T-helper 17 cell (primary cell): ENCODE measurements around the gene DCBLD1. TPM values are rescaled to one million over a fixed set of nuclear protein-coding genes. Genes with fewer than 3 reads are reported as not detected.
"Not testable (repeated sequence)": the region's sequence is repeated elsewhere in the genome, so short reads cannot be mapped to it uniquely, and the experiment has no call there.

Experiments used
- ATAC-seq: fragments of 150-1000 bp; cut with Tn5 transposase; 2 replicates; pipeline ENCODE4 v1.10.0; 2021; ENCODE audit warnings: mild to moderate bottlenecking, moderate library complexity
- DNase-seq, 3 donors: peaks; one replicate each; pipeline versions ENCODE4 v3.0.0 to v3.0.0-alpha.2; 2020 to 2021
- H3K9me3 ChIP-seq: one replicate; pipeline ENCODE4 v1.7.0; 2013; ENCODE audit warnings: low read length, mild to moderate bottlenecking; ENCODE audit not compliant: control insufficient read depth, poor library complexity, severe bottlenecking
- H3K27ac Mint-ChIP-seq: one replicate; pipeline ENCODE4 v1.8.0; 2022; ENCODE audit warnings: mild to moderate bottlenecking, moderate library complexity, mixed read lengths
- H3K27me3 Mint-ChIP-seq: one replicate; pipeline ENCODE4 v1.8.0; 2022; ENCODE audit warnings: mixed read lengths
- H3K36me3 Mint-ChIP-seq: one replicate; pipeline ENCODE4 v1.8.0; 2022; ENCODE audit warnings: low read depth, mixed read lengths
- H3K4me1 Mint-ChIP-seq: one replicate; pipeline ENCODE4 v1.8.0; 2022; ENCODE audit warnings: mild to moderate bottlenecking, mixed read lengths
- H3K4me3 Mint-ChIP-seq: one replicate; pipeline ENCODE4 v1.8.0; 2022; ENCODE audit warnings: mild to moderate bottlenecking, moderate library complexity, mixed read lengths
- total RNA-seq, 4 donors: library from RNA in 2 of 4; stranded (reverse) in 2 of 4; gene quantifications; one replicate each; pipeline ENCODE4 v1.2.3 and lab custom pipeline; 2022 to 2026

The DCBLD1 gene
- total RNA-seq, 2 donors from 2014 or later, result 1.4 to 1.8 TPM

DNA sequence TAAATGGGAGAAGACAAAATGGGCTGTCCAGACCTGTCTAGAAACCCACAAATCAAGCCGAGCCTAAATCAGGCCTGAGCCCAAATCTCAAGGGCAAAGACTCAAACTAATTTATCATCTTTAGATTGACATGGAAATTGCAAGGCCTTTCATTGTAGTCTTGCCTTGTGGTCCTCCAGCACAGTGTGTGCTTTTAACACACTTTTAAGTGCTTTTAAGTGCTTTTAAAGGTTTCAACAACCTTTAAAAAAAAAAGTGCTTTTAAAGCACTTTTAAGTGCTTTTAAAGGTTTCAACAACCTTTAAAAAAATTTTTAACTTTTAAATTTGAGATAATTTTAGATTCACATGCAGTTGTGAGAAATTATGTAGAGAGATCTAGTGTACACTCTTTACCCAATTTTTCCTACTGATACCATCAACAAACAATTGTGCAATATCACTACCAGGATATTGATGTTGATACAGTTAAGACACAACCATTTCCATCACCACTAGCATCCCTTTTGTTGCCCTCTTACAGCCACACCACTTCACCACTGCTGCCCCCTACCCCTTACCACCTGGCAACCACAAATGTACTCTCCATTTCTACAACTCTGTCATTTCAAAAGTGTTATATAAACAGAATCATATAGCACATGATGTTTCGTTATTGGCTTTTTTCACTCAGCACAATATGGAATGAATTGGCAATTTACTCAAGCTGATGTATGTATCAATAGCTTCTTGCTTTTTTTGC is 23.1 kb upstream of the DCBLD1 start:
- H3K9me3 ChIP-seq, result no peaks in the 10 kb centered on the region
- H3K4me3 Mint-ChIP-seq, result no peak overlapping the region
- peaks cover 6% of the 10 kb centered on the region for H3K4me1 Mint-ChIP-seq
- H3K27me3 Mint-ChIP-seq, result peaks cover 29% of the 10 kb centered on the region
- DNase-seq, result no peak
- no peak overlapping the region for H3K27ac Mint-ChIP-seq
- H3K36me3 Mint-ChIP-seq, result peaks cover 2% of the 10 kb centered on the region
- no peak for ATAC-seq

DNA sequence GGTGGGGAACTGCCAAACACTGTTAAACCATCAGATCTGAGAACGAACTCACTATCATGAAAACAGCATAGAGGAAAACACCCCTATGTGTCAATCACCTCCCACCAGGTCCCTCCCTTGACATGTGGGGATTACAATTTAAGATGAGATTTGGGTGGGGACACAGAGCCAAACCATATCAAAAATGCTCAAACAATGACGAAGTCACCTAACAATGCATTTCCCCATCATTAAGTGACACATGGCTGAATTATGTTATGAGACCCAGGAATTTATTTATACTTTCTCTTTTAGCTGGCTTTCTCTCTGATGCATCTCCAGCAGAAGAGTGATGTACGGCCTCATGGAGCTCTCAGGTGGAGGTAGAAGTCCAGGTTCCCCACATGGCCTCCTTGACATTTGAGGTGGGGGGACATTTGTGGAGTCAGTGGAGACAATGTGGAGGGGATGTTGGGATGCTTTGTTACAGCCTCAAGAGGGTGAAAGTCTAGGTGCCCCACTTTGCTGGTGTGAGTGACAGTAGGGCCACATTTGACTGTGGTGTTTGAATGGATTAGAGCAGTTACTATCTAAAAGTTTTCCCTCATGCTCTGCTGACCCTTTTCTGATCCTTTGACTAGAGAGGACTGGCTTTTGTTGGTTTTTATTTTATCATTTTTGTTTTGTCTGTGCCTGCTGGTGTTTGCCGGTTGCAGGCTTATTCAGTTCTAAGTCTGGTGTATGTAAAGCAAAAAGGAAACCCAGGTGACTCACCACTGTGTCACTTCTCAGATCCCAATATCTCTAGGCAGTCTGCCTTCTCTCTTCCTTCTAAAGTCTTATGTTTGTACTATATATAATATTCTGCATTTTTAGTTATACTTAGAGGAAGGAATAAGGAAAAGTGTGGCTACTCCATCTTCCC is 18.5 kb upstream of the DCBLD1 start:
- Mint-ChIP-seq H3K4me3 (peak overlapping the region; percentile 19), H3K27ac (peak overlapping the region; percentile 54), H3K4me1 (peaks cover 12% of the 10 kb centered on the region), H3K27me3 (peaks cover 31% of the 10 kb centered on the region), H3K36me3 (peaks cover 3% of the 10 kb centered on the region)
- DNase-seq, result no peak
- no peaks in the 10 kb centered on the region for H3K9me3 ChIP-seq
- ATAC-seq, result no peak

DNA sequence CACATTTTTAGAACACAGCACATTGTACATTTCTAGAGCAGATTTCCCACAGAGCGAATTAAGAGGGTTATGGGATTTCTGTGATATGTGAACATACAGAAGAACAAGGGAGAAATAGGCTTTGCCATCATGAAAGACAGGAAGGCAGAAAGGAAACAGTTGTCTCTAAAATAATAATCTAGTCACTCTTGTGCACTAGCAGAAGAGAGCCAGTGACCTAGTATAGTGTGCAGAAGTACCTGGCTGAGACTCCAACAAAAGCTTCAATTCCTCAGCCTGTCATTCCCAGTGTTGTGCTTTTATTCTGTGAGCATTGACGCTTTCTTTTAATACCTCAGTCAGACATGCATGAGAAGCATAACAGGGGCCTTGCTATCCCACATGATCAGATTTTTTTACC is 17.8 kb upstream of the DCBLD1 start:
- Mint-ChIP-seq H3K27me3 (peaks cover 38% of the 10 kb centered on the region), H3K4me1 (peaks cover 15% of the 10 kb centered on the region), H3K36me3 (peaks cover 3% of the 10 kb centered on the region), H3K27ac (no peak overlapping the region), H3K4me3 (no peak overlapping the region)
- DNase-seq, result no peak
- H3K9me3 ChIP-seq, result no peaks in the 10 kb centered on the region
- ATAC-seq, result no peak

DNA sequence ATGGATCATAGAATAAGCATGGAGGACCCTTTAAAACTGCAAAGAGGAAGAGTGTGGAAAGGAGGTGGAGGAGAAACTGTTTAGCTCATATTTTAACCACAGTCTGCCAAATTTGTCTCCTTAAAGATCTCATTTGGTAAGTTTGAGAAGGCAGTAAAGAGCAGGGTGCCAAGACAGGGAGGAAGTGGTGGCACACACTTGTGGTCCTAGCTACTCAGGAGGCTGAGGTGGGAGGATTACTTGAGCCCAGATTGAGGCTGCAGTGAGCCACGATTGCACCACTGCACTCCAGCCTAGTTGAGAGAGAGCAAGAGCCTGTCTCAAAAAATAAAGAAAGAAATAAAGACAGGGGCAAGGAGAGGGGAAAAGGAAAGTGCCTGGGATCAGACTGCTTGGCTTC is 16.8 kb upstream of the DCBLD1 start:
- H3K9me3 ChIP-seq, result no peaks in the 10 kb centered on the region
- no peak overlapping the region for H3K27ac Mint-ChIP-seq
- ATAC-seq (no peak), DNase-seq (no peak)
- peaks cover 41% of the 10 kb centered on the region for H3K27me3 Mint-ChIP-seq
- H3K4me1 Mint-ChIP-seq, result peaks cover 15% of the 10 kb centered on the region
- peaks cover 3% of the 10 kb centered on the region for H3K36me3 Mint-ChIP-seq
- no peak overlapping the region for H3K4me3 Mint-ChIP-seq

DNA sequence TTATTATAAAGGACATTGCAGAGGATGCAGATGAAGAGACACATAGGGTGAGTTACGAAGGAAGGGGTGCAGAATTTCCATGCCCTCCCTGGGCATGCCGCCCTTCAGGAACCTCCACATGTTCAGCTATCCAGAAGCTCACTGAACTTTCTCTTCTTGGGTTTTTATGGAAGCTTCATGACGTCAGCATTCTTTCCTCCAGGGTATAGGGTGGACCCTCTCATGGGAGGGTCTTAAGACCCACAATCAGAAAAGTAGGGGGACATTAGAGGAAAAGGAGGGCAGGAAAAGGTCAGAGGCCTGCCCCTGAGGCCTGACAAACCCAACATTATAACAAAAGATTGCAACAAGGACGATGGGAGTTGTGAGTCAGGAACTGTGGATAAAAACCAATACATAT is 14.6 kb upstream of the DCBLD1 start:
- H3K9me3 ChIP-seq, result no peaks in the 10 kb centered on the region
- ATAC-seq (no peak), DNase-seq (no peak)
- peaks cover 12% of the 10 kb centered on the region for H3K4me1 Mint-ChIP-seq
- peaks cover 5% of the 10 kb centered on the region for H3K36me3 Mint-ChIP-seq
- H3K27ac Mint-ChIP-seq, result no peak overlapping the region
- H3K4me3 Mint-ChIP-seq, result no peak overlapping the region
- peaks cover 51% of the 10 kb centered on the region for H3K27me3 Mint-ChIP-seq

DNA sequence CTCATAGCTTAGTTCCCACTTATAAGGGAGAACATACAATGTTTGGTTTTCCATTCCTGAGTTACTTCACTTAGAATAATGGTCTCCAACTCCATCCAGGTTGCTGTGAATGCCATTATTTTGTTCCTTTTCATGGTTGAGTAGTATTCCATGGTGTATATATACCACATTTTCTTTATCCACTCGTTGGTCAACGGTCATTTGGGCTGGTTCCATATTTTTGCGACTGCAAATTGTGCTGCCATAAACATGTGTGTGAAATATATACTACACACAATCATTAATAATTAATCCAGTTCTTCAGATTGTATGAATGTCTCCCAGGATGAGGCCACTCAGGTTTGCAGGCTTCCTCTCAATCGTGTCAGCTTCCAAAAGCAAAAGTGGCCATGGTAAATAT is 13.9 kb upstream of the DCBLD1 start:
- Mint-ChIP-seq H3K27me3 (peaks cover 55% of the 10 kb centered on the region), H3K4me1 (peaks cover 10% of the 10 kb centered on the region)
- H3K4me3 Mint-ChIP-seq, ATAC-seq, H3K27ac Mint-ChIP-seq, DNase-seq, H3K36me3 Mint-ChIP-seq, H3K9me3 ChIP-seq: not testable (repeated sequence)

DNA sequence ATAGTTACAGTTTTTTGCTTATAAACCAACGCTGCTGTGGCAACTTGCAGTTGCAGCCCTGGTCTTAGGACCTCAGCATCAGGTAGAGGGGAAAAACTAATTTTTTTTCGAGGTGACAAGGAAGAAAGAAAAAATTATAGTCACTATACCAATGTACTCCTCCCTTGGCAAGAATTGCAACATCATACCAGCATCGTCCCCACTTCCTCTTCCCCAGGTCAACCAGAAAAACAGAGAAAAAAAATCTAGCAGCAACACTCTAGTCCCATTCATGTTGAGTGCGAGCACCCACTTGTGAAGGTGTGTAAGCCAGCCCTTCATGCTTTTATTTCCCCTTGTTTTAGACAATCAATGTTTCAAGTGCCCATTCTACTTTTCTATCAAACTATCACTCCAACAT is 13.1 kb upstream of the DCBLD1 start:
- H3K27me3 Mint-ChIP-seq, result peaks cover 57% of the 10 kb centered on the region

DNA sequence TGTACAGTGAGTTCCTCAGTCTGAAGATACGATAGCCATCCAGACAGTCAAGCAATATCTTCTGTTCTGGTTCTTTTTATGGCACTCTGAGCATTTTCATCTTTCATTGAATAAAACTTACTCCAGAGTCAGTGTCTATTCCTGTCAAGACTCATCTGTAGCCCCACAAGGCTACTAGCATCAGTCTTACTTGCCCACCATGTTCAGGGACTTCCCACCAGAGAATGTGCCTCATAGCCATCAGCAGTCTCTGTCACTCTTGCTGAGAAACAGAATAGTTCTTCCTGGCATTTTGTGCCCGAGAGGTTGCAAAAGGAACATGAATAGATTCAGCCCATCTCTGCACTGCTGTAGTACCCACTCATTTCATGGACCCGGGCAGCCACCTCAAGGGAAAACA is 12.7 kb upstream of the DCBLD1 start:
- H3K9me3 ChIP-seq, result no peaks in the 10 kb centered on the region
- no peak overlapping the region for H3K27ac Mint-ChIP-seq
- peaks cover 8% of the 10 kb centered on the region for H3K4me1 Mint-ChIP-seq
- DNase-seq, result no peak
- ATAC-seq, result no peak
- peaks cover 5% of the 10 kb centered on the region for H3K36me3 Mint-ChIP-seq
- H3K27me3 Mint-ChIP-seq, result peaks cover 57% of the 10 kb centered on the region
- no peak overlapping the region for H3K4me3 Mint-ChIP-seq

More for the DNA sequence above, 13.1 kb upstream of the DCBLD1 start:
- DNase-seq (no peak), ATAC-seq (no peak)
- no peak overlapping the region for H3K4me3 Mint-ChIP-seq
- H3K4me1 Mint-ChIP-seq, result peaks cover 8% of the 10 kb centered on the region
- no peak overlapping the region for H3K27ac Mint-ChIP-seq
- H3K9me3 ChIP-seq, result no peaks in the 10 kb centered on the region
- peaks cover 5% of the 10 kb centered on the region for H3K36me3 Mint-ChIP-seq

DNA sequence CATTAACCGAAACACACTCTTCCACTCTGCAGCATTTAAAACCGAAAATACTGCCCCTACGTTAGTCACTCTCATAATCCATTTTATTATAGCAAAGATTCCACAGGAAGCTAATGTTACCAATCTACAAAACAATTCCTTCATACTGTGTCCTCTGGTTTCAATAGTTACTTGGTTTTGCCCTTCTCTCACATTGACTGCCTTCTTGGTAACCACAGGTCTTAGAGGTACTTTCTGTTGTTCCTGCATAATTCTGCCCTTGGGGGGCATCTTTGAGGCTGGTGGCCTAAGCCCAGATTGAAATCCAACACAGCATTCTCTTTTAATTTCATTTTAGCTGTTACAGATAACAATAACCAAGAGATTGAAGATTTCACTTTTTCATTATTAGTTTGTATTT is 9.8 kb upstream of the DCBLD1 start:
- Mint-ChIP-seq H3K36me3 (peaks cover 5% of the 10 kb centered on the region), H3K4me3 (no peak overlapping the region), H3K4me1 (peaks cover 3% of the 10 kb centered on the region), H3K27me3 (peaks cover 61% of the 10 kb centered on the region), H3K27ac (no peak overlapping the region)
- ATAC-seq (no peak), DNase-seq (no peak)
- no peaks in the 10 kb centered on the region for H3K9me3 ChIP-seq

DNA sequence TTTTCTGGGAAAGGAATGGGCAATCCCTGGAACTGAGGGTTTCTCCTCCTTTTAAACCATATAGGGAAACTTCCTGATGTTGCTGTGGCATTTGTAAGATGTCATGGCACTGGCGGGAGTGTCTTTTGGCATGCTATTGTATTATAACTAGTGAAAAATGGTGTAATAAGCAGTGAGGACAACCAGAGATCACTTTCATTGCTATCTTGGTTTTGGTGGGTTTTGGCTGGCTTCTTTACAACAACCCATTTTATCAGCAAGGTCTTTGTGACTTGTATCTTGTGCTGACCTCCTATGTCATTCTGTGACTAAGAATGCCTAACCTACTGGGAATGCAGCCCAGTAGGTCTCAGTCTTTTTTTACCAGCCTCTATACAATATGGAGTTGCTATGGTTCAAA is 9.1 kb upstream of the DCBLD1 start:
- Mint-ChIP-seq H3K27ac (no peak overlapping the region), H3K27me3 (peaks cover 61% of the 10 kb centered on the region), H3K4me1 (peaks cover 3% of the 10 kb centered on the region), H3K36me3 (peaks cover 5% of the 10 kb centered on the region), H3K4me3 (no peak overlapping the region)
- DNase-seq (no peak), ATAC-seq (no peak)
- no peaks in the 10 kb centered on the region for H3K9me3 ChIP-seq

DNA sequence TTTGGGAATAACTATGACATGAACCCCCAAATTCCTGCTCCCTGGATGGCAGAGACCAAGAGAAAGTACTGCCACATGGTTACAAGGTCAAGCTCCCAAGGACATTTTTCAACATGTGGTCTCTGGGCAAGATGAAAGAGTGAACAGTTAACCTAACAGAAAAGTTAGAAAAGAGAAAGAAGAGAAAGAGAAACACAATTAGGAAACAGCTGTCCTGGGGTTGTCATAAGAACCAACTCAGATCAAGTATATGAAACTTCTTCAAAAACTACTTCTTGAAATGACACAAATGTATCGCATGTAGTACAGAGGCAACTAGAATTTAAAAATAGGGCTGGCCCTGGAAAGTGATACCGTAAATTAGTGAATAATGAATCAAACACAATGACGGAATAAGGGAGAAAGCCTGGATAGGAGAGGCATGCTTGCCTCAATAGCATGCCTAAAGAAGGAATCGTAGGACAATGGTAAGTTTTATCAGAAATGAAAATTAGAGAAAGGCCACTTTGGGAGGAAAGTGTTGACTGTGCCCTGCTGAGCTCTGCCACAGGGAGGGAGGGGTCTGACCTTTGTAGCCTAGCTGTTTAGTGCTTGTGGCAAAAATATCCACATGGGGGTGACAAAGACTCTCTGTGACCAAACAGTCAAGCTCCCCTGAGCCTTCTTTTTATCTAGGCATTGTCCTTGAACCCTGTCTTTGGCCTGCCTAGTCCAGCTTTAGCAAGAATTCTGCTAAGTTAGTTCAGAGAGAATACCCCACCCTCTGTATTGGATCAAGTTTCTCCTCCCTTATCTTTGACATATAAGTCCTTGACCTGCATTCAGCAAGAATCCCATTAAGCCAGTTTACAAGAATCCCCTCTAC is 4.3 kb upstream of the DCBLD1 start:
- Mint-ChIP-seq H3K36me3 (peaks cover 2% of the 10 kb centered on the region), H3K4me3 (no peak overlapping the region), H3K4me1 (peaks cover 13% of the 10 kb centered on the region), H3K27ac (no peak overlapping the region), H3K27me3 (peaks cover 52% of the 10 kb centered on the region)
- H3K9me3 ChIP-seq, result no peaks in the 10 kb centered on the region
- DNase-seq, result no peak
- ATAC-seq, result no peak

DNA sequence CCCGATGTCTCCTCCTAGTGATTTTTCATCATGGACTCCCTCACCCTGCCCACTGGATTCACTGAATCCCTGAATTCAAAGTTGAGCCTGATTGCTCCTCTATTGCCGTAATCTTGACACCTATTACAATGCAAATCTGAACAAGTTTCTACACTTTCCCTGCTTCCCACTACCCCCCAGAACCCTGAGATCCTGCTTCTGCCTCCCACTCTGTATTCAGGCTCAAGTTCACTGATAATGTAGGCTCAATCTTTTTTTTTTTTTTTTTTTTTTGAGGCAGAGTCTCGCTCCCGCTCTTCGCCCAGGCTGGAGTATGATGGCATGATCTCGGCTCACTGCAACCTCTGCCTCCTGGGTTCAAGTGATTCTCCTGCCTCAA is 3.6 kb upstream of the DCBLD1 start:
- no peaks in the 10 kb centered on the region for H3K9me3 ChIP-seq
- H3K27me3 Mint-ChIP-seq, result peaks cover 46% of the 10 kb centered on the region

DNA sequence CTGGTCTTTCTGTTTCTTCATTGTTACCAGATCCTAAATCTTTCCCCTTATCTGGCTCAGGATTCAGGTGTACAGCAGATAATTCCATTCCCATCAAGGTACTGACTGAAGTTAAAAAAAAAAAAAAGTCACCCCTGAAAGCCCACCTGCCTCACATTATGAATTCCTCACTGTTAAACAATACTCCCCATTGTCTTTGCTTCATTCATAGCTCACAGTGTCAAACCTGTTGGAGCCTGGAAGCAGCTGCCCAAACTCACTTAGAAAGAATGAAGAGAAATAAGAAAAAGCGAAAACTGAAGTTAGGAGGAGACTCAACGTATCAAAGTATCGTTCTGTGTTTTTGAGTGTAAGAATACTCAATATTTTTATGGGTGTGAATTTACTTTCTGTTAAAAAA is 1.8 kb upstream of the DCBLD1 start:
- Mint-ChIP-seq H3K27ac (no peak overlapping the region), H3K36me3 (peaks cover 2% of the 10 kb centered on the region), H3K4me1 (peaks cover 17% of the 10 kb centered on the region), H3K27me3 (peaks cover 49% of the 10 kb centered on the region), H3K4me3 (no peak overlapping the region)
- no peak for ATAC-seq
- no peak for DNase-seq
- H3K9me3 ChIP-seq, result no peaks in the 10 kb centered on the region

More for the DNA sequence above, 3.6 kb upstream of the DCBLD1 start:
- no peak overlapping the region for H3K4me3 Mint-ChIP-seq
- no peak for ATAC-seq
- no peak for DNase-seq
- no peak overlapping the region for H3K27ac Mint-ChIP-seq
- H3K4me1 Mint-ChIP-seq, result peaks cover 17% of the 10 kb centered on the region
- peaks cover 2% of the 10 kb centered on the region for H3K36me3 Mint-ChIP-seq
